Pancreas (tissue), 10 donors: Measurements from ENCODE around the gene FCER2. TPM values are rescaled to one million over a fixed set of nuclear protein-coding genes. Genes with fewer than 3 reads are reported as not detected.

Source experiments
- ATAC-seq, 4 donors: fragments of 200-7000 bp; cut with Tn5 transposase; one replicate each; pipeline versions ENCODE4 v1.8.0 to v1.9.1; 2020; ENCODE audit warnings: mild to moderate bottlenecking in 4 of 4, moderate library complexity in 4 of 4
- DNase-seq, 6 donors: peaks; one replicate each; pipeline ENCODE4 v3.0.0-alpha.2; 2020
- FAIRE-seq: peaks from 2 replicates; lab custom pipeline; 2012; peaks lifted over from hg19 to GRCh38; lab: Jason Lieb, UNC
- H3K27ac ChIP-seq, 4 donors: fragments of 200-600 bp; sonication (generic); 1 replicate in 3 of 4; 2 replicates in 1 of 4; pipeline versions ENCODE4 v1.5.0 to v1.8.0; 2020
- H3K27me3 ChIP-seq, 4 donors: fragments of 200-600 bp; one replicate each; pipeline ENCODE4 v1.8.0; 2021
- H3K36me3 ChIP-seq, 3 donors: fragments of 200-600 bp; sonication (generic) in 1 of 3; one replicate each; pipeline versions ENCODE4 v1.5.0 to v1.8.0; 2020 to 2021
- H3K4me1 ChIP-seq, 3 donors: fragments of 200-600 bp; one replicate each; pipeline ENCODE4 v1.8.0; 2021
- H3K4me3 ChIP-seq, 4 donors: fragments of 200-600 bp; sonication (generic) in 2 of 4; one replicate each; pipeline versions ENCODE4 v1.5.0 to v1.8.0; 2020 to 2021
- H3K9me3 ChIP-seq, 4 donors: fragments of 200-600 bp; one replicate each; pipeline ENCODE4 v1.8.0; 2021
- WGBS, 2 donors: extraction: QIAGEN DNeasy Blood & Tissue Kit; methylation state at CpG; one replicate each; pipeline ENCODE4 v1.1.7; 2013; 5-methylcytosine and 5-hydroxymethylcytosine counted together
- intact Hi-C, 3 donors: fragments of 100-400 bp; cut with DNase I; formaldehyde crosslinking; loops; one replicate each; pipeline versions ENCODE4 v1.11.1 to v1.14.2; 2022
- polyA plus RNA-seq, 2 donors: library from polyadenylated mRNA; stranded (reverse); fragments of 200-250 nt; gene quantifications; one replicate each; pipeline ENCODE4 v1.2.3, GENCODE V29; 2013
- total RNA-seq, 6 donors: library from RNA; stranded (reverse); fragmentation: NEBNext Ultra II Directional in 4 of 6; extraction: Animal tissue kit (Norgen Biotek cat#: 25700) in 4 of 6; gene quantifications; one replicate each; pipeline versions ENCODE4 v1.2.1 to v1.2.4, GENCODE V29; 2021 to 2023
- TF ChIP-seq, protein P1 (sequence below), 4 donors: fragments of 200-600 bp; sonication (generic) in 3 of 4; IDR thresholded peaks; one replicate each; pipeline versions ENCODE4 v1.5.0 to v1.8.0; 2021; ENCODE audit warnings: antibody characterized with exemption in 4 of 4
- donor health status: healthy with polysubstance abuse.
- donor health status: DM: no; HTN: no; CAD: no; lungs with moderate emphysema.
- donor health status: DM: no; HTN: no; CAD: no.
- donor health status: control.
- donor health status: control.
- donor health status: Bipolar disorder and iron deficiency.
- donor health status: DM: yes; HTN: yes; CAD: no.
- donor health status: DM: no; HTN: no; CAD: no.
- donor health status: DM: no; HTN: no; CAD: no.
- donor health status: DM: yes; HTN: yes; CAD: no.

Gene FCER2
- total and polyA plus RNA-seq, 8 donors, result 0.08 to 0.51 (median 0.19) TPM; not detected in 5

DNA sequence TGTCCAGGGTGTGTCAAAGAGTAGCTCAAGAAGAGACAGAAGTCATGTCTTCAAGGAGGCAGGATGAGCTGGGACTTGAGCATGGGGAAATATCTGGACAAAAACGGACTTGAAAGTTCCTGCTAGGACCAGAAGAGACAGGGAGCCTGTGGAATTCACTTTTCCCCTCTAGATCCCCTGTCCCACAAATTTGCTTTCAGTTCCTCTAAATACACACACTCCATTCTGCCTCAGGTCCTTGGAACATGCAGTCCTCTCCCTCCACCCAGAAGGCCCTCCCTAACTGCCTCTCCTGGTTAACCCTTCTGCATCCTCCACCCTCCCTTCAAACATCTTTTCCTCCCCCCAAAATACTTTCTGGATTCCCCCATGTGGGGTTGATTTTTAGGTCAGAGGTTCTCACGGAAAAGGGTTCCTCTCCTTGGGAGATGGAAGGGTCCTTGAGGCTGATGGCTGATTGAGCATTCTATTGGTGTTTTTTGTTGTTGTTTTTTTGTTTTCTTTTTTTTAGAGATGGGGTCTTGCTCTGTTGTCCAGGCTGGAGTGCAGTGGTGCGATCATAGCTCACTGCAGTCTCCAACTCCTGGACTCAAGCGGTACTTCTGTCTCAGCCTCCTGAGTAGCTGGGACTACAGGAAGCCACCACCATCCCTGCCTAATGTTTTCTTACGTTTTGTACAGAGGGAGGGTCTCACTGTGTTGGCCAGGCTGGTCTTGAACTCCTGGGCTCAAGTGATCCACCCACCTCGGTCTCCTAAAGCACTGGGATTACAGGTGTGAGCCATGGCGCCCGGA lies 40.0 kb downstream of the FCER2 start:
- DNase-seq (no peak), FAIRE-seq (no peak), ATAC-seq (no peak)
- H3K27ac ChIP-seq, result no peak overlapping the region
- no peaks in the 10 kb centered on the region for H3K4me1 ChIP-seq
- H3K9me3 ChIP-seq, result no peaks in the 10 kb centered on the region
- TF ChIP-seq, protein P1, sequence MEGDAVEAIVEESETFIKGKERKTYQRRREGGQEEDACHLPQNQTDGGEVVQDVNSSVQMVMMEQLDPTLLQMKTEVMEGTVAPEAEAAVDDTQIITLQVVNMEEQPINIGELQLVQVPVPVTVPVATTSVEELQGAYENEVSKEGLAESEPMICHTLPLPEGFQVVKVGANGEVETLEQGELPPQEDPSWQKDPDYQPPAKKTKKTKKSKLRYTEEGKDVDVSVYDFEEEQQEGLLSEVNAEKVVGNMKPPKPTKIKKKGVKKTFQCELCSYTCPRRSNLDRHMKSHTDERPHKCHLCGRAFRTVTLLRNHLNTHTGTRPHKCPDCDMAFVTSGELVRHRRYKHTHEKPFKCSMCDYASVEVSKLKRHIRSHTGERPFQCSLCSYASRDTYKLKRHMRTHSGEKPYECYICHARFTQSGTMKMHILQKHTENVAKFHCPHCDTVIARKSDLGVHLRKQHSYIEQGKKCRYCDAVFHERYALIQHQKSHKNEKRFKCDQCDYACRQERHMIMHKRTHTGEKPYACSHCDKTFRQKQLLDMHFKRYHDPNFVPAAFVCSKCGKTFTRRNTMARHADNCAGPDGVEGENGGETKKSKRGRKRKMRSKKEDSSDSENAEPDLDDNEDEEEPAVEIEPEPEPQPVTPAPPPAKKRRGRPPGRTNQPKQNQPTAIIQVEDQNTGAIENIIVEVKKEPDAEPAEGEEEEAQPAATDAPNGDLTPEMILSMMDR (IDR thresholded peaks at IDR 0.05), result no peak
- H3K27me3 ChIP-seq, result no peaks in the 10 kb centered on the region
- WGBS, 2 donors, result 57 to 69% methylated on average over 8 of the region's 8 CpGs
- no peaks in the 10 kb centered on the region for H3K36me3 ChIP-seq
- intact Hi-C loops, result no loop called here
- H3K4me3 ChIP-seq, result no peak overlapping the region

- no peak for ATAC-seq
- FAIRE-seq, result no peak
- Histone ChIP-seq H3K27ac (no peak overlapping the region), H3K36me3 (no peaks in the 10 kb centered on the region), H3K9me3 (no peaks in the 10 kb centered on the region), H3K4me3 (no peak overlapping the region), H3K4me1 (no peaks in the 10 kb centered on the region), H3K27me3 (no peaks in the 10 kb centered on the region)
- WGBS, 2 donors, result 28% methylated on average over 9 of the region's 9 CpGs
- intact Hi-C loops, result no loop called here
- TF ChIP-seq, protein P1 (IDR thresholded peaks at IDR 0.05), result no peak
- DNase-seq, result no peak
Observed at GRCh38 chr19:7658219-7658686, 43.7 kb downstream of the FCER2 start.

DNA sequence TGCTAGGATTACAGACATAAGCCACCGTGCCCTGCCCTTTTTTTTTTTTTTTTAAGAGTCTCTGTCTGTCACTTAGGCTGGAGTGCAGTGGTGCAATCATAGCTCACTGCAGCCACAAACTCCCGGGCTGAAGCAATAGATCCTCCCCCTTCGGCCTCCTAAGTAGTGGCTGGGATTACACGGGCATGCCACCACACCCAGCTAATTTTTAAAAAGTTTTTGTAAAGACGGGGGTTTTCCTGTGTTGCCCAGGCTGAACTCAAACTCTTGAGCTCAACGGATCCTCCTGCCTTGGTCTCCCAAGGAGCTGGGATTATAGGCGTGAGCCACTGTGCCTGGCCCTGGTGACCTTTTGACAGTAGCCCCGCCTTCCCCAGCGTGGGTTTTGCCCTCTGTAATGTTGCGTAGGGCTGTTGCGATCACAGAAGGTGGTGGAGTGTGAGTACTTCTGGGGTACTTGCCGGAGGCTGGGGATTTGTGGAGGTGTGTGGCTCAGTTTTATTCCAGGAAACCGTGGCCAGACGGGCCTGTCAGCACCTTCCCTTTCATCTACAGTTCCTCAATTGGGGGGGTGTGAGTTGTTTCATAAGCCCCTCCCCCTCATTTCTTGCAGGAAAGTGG lies 44.7 kb downstream of the FCER2 start:
- no peak overlapping the region for H3K4me3 ChIP-seq
- 57 to 61% methylated on average over 14 of the region's 14 CpGs for WGBS, 2 donors
- FAIRE-seq, result no peak
- TF ChIP-seq, protein P1 (IDR thresholded peaks at IDR 0.05), result no peak
- H3K36me3 ChIP-seq, result no peaks in the 10 kb centered on the region
- no peak overlapping the region for H3K27ac ChIP-seq
- no peak for DNase-seq
- H3K9me3 ChIP-seq, result no peaks in the 10 kb centered on the region
- intact Hi-C loops, result no loop called here
- no peaks in the 10 kb centered on the region for H3K27me3 ChIP-seq
- peak in 2 of 4 donors; percentile 38 to 39 for ATAC-seq
- H3K4me1 ChIP-seq, result no peaks in the 10 kb centered on the region

DNA sequence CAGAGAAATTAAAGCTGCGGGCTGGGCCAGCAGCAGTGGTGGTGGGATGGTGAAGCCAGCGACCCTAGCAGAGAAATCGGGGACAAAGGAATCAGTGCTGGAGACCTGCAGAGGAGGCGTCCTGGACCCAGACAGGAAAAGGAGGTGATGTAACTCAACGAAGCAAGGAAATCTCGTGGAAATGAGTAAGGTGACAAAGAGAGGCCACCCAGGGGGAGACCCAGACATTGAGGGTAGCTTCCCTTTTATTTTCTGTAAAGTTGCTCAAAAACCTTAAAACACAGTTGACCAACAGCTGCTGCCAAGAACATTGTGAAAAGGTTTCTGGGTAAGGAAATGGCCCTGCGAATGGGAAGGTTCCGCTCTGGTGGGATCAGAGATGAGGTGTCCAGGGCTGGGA lies 46.4 kb downstream of the FCER2 start:
- H3K36me3 ChIP-seq, result no peaks in the 10 kb centered on the region
- no peaks in the 10 kb centered on the region for H3K9me3 ChIP-seq
- no peak for ATAC-seq
- no peak overlapping the region for H3K4me3 ChIP-seq
- DNase-seq, result no peak
- 57 to 73% methylated on average over 8 of the region's 8 CpGs for WGBS, 2 donors
- H3K4me1 ChIP-seq, result peaks cover 0 to 3% (median 0%) of the 10 kb centered on the region in 3 donors
- TF ChIP-seq, protein P1 (IDR thresholded peaks at IDR 0.05), result no peak
- H3K27me3 ChIP-seq, result no peaks in the 10 kb centered on the region
- no peak for FAIRE-seq
- intact Hi-C loops, result no loop called here
- H3K27ac ChIP-seq, result no peak overlapping the region

DNA sequence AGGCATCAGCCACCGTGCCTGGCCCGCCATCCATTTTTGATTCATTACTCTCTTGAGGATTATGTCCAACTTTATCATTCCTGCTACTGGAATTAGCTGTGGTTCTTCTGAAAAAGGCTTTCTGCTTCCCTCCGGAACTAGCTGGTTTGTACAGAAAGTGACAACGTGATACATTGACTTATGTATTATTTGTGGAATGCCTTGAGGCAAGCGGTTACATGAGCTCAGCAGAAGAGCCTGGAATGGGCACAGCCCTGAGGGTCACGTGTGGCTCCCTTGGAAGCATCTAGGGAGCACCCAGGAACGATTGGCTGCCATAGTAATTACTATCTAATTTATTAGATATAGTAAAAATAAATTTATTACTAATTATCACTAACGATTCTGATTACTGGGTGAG lies 47.5 kb downstream of the FCER2 start:
- Histone ChIP-seq H3K4me1 (peaks cover 0 to 3% (median 0%) of the 10 kb centered on the region in 3 donors), H3K36me3 (no peaks in the 10 kb centered on the region), H3K4me3 (no peak overlapping the region), H3K9me3 (no peaks in the 10 kb centered on the region), H3K27me3 (no peaks in the 10 kb centered on the region), H3K27ac (no peak overlapping the region)
- ATAC-seq (no peak), DNase-seq (no peak), FAIRE-seq (no peak)
- TF ChIP-seq, protein P1 (IDR thresholded peaks at IDR 0.05), result no peak
- WGBS, 2 donors, result 48% methylated on average over 8 of the region's 8 CpGs
- intact Hi-C loops, result no loop called here
